GM12891 (cell line): ENCODE measurements around the gene PPP1R12A.

Experiments used
- POLR2A ChIP-seq: IDR thresholded peaks from 2 replicates; pipeline ENCODE4 v1.6.1; 2011; ENCODE audit warnings: low read depth, low read length, control low read depth
- POLR2AphosphoS5 ChIP-seq: IDR thresholded peaks from 2 replicates; pipeline ENCODE4 v1.6.1; 2011; ENCODE audit warnings: low read depth, low read length, control low read depth
- SPI1 ChIP-seq: IDR thresholded peaks from 2 replicates; pipeline ENCODE4 v1.6.1; 2011; ENCODE audit warnings: low read depth, low read length, control low read depth
- TAF1 ChIP-seq: IDR thresholded peaks from 2 replicates; pipeline ENCODE4 v1.6.1; 2011; ENCODE audit warnings: low read depth, low read length, control low read depth

DNA sequence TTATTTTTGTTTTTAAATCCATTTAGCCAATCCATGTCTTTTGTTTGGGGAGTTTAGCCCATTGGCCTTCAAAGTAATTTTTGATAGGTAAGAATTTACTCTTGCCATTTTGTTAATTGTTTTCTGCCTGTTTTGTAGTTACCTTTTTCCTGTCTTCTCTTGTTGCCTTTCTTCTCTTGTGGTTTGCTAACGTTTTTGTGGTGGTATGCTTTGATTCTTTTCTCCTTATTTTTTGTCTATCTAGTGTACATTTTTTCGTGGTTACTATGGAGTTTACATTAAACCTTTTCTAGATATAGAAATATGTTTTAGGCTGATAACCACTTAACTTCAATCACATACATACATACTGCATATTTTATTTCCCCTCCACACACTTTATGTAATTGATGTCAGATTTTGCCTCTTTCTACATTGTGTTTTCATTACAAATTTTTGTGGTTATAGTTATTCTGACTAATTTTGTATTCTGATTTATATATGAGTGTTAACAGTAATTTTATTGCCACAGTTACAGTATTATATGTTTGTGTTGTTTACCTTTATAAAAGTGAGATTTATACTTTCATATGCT, 19.2 kb upstream of the PPP1R12A start:
- TF ChIP-seq POLR2A (no peak), TAF1 (no peak), POLR2AphosphoS5 (no peak), SPI1 (no peak)
